ENCODE results near the gene NECTIN1.
A peak's percentile ranks its signal among the peaks of the same experiment; 100 is the strongest.

The NECTIN1 gene

DNA sequence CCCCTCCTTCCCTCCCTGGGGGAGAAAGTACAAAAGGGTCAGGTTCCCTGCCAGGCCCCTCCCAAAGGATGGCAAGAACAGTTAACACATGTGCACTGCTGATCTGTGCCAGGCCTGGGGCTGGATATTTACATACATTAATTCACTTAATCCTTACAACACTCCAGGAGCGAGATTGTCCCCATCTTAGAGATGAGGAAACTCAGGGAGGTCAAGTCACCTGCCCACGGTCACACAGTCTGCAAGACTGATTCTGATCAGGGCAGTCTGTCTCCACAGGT lies 36.5 kb downstream of the NECTIN1 start:
- no peak for DNase-seq (ENCODE audit: low read depth in 2 of 2)

DNA sequence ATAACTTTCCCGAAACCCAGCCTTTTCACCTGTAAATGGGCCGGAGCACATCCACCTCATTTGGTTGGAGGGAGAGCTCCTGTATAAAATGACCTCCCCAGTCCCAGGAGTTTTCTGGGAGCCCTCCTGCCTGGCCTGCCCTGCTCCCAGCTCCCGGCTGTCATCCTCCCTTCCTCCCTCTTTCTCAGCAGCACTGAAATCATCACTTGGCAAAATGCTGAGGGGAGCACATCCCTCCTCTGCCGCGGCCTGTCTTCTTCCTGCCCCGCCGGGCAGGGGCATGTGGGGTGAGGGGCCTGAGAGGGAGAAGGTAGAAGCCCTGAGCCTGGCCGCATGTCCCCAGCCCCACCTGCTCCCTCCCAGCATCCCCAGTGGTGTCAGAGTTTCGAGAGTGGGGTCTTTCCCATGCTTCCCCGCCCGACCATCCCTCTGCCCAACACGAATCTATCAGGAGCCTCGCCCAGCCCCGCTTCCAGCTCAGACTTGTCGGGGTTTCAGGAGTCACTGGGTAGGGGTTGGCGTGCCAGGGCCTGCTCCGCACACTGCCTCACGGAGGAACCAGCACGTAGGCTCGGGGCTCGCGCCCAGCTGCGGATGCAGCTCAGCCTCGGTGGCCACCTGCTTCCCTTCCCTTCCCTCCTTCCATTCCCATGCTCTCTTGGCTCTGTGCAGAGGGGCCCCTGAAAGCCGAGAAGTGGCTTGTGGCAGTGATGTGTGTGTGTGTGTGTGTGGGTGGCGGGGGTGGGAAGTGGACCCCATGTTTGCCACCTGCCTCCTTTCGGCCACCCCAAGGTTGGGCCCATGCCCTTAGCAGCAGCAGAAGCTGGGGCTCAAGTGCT lies 37.1 kb downstream of the NECTIN1 start:
- DNase-seq (ENCODE audit: low read depth in 2 of 2): no peak

DNA sequence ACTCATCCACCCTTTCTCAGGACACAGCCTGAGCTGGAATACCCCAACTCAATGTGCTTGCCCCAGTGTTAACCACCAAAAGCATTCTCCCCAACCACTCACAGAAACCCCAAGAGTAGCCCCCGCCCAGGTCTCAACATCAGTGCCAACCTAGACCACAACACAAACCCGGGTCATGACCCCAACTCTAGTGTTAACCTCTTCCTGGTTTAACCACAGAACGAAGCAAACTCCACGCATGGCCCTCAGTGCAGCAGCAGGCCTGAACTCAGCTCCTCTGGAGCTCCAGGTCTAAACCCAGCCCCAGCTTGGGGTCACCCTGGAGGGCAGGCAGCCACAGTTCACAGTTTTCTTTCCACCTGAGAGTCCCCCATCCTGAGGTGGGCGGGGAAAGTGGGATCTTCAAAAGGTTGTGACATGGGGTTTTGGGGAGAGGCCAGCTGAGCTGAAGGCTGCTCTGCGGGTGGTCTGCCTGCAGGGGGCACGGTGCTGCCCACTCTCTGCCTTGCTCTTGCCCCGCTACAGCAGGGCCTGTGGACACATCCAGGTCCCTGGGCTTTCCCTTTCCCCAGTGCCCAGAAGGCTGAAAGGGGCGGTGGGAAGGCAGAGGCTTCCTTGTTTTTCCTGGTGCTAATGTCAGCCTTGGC lies 37.9 kb downstream of the NECTIN1 start:
- DNase-seq (ENCODE audit: low read depth in 2 of 2): no peak

DNA sequence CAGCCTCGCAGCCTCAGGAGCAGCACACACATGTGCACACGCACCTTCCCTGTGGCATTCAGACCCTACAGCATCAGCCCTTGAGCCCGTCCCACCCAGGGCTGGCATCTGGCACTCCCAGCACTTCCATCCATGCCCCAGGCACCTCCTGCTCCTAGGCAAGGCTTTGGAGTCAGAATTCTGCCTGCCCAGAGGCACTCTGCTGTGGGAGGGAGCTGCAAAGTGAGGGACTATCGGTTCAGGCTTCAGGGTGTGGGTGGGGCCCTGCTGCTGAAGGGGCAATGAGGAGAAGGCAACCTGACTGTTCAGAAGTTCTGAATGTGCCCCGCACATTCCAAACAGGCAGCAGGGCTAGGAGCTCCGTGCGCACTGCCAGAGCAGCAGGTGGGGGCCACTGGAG lies 39.7 kb downstream of the NECTIN1 start:
- DNase-seq (ENCODE audit: low read depth in 2 of 2): no peak

DNA sequence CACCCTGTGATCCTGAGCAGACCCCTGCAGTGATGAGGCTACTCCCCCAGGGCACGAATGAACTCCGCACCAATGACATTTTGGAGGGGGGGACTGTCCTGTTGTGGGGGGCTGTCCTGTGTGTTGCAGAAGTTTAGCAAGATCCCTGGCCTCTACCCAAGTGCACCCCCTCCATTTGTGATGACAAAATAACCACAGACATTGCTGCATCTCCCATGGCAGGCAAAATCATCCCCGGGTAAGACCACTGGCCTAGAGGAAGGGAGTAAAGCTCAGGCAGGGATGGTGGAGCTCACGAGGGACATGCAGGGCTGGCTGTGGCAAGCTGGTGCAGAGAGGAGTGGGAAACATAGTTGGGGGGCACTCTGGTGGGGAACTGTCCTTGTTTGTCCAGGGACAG lies 40.6 kb downstream of the NECTIN1 start:
- no peak for DNase-seq (ENCODE audit: low read depth in 2 of 2)

DNA sequence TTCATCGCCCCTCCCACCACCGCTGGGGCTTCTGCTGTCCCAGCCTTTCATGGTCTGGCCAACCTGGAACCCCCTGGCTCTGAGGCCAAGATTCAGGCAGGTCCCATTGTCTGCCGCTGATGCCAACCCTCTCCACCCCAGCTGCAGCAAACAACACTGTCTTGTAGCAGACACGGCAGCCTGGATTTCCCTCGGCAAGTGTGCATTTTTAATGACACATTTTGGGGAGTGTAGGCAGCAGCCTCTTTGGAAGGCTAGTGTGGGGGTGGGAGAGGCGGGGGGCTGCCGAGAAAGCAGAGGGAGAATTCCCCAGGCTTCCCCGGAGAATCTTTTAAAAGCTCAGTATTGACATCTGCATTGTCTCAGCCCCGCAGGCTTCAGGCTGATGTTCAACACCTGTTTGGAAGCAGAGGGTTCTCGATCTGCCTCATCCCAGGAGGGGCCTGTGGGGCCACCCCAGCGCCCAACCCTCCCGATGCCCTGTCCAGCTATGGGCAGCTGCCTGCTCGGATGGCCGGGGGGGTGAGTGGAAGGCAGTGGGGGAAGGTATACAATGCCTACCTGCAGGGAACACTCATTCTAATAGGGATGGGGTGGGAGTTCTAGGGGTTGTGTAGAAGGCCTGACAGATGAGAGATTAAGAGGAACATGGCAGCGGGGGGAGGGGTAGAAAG lies 41.5 kb downstream of the NECTIN1 start:
- DNase-seq (ENCODE audit: low read depth in 2 of 2): no peak

DNA sequence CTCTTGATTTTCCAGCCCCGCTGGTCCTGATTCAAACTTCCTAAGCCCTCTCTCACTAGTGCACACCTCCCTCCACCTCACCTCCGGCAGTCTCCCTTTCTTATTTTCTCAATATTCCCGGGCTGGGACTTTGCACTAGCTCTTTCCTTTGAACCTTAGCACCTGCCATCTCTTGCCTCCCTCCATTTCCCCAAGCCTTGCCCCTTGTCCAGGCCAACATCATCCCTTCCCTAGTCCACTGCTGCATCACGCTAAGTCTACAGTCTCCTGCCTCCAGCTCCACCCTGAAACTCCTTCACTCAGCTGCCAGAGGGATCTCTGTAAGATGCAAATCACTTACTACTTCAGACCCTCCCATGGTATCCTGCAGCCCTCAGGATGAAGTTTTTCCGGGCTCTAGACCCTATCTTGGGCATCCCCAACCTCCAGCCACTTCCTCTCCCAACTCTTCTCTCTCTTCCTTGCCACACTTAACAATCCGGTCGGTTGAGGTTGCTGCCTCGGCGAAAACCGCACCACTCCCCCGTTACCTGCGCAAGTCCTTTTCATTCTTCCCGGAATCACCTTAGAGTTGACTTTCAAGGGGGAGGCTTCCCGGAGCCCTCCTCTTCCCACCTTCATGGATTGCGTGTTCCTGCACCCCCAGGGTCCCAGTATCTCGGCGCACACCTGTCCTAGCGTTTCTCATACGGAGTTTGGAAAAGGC lies 42.7 kb downstream of the NECTIN1 start:
- no peak for DNase-seq (ENCODE audit: low read depth in 2 of 2)

DNA sequence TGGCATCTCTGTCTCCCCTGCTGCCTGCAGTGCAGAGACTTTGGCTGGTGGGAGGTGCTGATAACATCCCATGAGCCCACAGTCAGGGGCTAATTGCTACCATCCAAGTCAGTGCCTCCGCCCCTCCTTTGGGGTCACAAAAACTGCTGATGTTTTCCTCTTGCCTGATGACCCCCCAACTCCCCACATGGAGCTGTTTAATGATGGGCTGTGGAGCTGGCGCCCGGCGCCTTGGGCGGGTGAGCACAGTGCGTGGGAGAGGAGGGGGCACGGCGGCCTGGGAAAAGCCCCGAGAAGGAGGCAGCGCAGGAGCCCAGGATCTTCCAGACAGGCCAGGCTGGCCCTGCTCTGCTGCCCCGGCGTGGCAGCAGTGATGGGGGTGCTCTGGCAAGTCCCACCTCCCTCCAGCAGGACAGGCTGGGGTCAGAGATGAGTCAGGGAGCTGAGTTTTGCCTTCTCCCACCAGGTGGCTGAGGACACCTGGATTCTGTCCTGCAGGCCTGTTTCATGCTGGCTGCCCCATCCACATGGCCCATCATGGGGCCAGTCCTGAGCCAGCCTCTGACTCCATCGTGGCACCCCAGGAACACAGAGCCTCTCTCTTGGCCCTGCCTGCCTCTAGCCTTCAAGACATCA lies 43.8 kb downstream of the NECTIN1 start:
- DNase-seq (ENCODE audit: low read depth in 2 of 2): no peak

DNA sequence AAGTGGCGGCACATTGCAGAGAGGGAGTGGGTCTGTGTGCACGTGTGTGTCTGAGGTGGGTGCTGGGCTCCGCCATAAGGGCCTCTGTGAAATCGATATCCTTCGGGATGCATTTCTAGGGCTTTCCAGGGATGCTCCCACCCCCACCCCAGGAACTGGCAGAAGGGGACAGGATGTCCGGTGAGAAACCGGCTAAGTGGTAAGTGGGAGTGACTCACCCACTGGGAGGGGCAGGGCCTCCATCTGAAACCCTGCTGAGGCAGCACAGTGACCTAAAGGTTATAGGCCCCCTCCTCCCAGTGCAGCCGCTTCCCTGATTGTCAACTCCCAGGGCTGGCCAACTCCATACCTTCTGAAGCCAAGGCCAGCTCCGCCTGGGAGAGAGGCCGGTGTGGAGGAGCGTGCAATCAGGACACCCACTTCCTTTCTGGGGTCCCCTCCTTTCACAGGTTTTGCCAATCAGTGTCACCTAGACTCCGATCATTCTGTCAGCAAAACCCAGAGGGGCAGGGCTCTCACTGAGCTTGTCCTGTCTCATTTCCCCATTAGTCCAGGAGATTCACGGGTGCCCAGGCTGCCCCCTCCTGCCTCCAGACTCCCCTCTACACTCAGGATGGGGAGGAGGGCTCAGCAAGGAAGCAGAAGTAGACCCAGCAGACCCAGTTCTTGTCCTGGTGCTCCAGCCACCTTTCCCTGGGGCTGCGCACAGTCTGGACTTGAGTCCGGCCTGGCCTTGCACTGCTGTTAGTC lies 44.5 kb downstream of the NECTIN1 start:
- no peak for DNase-seq (ENCODE audit: low read depth in 2 of 2)

DNA sequence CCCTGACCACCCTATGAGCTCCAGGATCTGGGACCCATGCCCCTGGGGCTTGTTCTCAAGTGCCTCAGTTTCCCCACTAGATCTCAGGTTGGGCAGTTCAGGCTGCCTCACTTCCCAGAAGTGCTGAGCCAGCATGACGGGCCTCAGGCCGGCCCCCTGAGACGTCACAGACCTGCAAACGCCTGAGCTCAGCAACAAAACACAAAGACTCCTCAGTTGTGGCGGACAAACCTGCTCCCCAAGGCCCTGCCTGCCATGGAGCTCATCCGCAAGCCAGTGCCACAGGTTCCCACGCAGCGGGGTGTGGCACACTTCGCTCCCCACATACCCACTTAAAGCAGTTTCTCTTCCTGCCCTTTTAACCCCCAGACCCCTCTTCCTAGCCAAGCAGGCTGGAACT lies 45.2 kb downstream of the NECTIN1 start:
- DNase-seq (ENCODE audit: low read depth in 2 of 2): no peak

DNA sequence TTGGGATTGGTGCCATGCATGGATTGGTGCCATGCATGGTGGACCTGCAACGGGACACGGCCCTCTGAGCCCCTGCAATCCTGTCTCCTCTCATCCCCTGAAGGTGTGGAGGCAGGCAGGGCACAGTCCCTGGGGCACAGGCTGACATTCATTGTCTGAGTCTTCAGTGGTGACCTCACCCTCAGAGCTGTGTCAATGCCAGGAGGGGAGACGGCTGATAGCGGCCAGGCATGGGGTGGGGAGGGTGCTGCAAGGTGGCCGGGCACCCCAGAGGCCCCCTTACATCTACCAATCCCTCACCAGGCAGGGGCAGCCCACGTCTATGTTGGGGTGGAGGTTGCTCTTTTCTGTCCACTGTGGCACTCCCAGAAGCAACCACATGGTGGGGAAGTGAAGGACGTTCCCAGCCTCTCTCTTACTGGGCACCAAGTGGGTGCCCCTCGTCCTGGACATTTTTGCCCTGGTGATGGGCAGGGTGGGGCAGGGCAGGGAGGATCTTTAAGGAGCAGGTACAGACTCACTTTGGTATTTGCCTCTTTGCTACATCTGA lies 47.6 kb downstream of the NECTIN1 start:
- no peak for DNase-seq (ENCODE audit: low read depth in 2 of 2)

DNA sequence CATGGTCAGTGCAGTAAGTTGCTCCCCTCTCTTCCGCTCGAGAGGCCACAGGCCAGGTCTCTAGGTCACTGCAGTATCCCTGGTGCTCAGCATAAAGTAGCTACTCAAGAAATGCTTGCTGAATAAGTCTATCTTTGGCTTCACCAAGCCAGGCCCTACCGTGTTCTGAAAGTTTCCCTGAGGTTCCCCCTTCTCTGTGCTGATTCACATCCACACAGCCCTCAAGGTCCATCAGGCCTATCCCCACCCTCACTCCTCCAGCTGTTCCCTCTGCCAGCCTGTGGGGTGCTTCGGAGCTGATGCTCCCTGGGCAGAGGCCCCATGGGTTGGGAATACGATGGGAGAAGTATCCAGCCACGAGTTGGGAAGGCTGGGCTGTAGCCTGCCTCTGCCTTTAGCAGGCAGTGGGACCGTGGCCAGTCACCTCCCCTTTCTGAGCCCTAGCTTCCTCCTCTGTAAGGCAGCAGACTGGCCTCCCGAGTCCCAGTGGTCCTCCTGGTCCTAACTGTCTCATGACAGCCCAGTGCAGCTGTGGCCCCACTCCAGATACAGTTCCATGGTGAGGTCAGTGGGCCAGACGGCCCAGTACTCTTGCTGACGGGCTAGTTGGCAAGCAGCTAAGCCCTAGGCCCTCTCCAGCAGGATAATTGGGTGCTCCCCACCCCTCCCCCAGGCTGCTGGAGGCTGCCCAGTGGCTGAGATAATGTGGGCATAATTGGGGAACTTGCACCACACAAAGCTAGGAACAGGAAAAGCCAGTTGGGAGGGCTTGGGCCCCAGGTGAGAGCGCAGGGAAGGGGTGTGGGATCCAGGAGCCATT lies 48.2 kb downstream of the NECTIN1 start:
- no peak for DNase-seq (ENCODE audit: low read depth in 2 of 2)

DNA sequence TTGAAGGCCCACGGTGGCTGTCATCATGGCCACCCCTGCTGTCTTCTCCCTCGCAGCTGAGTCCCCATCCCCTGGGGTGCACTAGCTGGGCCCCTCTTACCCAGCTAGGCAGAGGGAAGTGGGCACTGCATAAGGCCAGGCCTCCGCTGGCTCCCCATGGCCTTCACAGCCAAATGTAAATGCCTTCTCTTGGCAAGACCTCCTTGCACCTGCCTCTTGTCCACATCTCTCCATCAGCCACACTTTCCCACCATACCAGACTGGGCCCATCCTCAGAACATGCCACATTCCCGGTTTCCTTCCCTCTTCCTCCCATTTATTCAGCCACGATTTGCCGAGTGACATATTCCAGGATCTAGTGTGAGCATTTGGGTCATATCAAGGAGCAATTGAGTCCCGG lies 49.7 kb downstream of the NECTIN1 start:
- no peak for DNase-seq (ENCODE audit: low read depth in 2 of 2)

DNA sequence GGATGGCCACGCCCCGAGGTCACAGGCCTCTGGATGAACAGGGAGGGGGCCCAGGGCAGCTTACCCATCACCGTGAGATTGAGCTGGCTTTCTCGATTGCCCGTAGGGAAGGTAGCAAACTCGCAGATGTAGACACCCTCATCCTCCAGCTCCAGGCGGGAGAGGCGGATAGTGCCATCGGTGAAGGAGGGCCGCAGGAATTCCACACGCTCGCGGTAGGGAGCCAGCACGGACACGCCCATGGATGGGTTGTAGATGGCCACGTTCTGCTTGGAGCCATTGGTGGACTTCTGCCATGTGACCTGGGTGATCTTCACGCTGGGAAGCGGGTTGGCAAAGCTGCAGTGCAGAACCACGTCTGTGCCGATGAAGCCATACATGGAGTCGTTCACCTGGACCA lies 50.6 kb downstream of the NECTIN1 start:
- DNase-seq (ENCODE audit: low read depth in 2 of 2): no peak

DNA sequence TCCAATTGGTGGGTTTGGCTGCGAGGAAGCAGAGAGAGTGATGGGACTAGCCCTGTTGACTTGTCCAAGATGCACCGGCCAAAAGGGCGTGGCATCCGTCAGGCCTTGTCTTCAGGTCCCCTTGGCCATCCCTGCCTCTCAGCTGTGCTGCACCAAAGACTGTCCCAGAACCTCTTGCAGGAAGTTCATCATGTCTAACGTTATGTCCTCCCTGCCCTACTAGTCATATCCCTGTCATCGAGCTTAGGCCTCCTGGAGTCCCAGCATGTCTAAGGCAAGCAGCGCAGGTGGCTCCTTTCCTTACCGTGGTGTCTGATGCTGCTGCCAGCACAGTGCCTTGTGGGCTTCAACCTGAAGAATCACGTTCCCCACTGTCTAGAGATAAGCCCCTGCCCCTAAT lies 51.2 kb downstream of the NECTIN1 start:
- no peak for DNase-seq (ENCODE audit: low read depth in 2 of 2)

DNA sequence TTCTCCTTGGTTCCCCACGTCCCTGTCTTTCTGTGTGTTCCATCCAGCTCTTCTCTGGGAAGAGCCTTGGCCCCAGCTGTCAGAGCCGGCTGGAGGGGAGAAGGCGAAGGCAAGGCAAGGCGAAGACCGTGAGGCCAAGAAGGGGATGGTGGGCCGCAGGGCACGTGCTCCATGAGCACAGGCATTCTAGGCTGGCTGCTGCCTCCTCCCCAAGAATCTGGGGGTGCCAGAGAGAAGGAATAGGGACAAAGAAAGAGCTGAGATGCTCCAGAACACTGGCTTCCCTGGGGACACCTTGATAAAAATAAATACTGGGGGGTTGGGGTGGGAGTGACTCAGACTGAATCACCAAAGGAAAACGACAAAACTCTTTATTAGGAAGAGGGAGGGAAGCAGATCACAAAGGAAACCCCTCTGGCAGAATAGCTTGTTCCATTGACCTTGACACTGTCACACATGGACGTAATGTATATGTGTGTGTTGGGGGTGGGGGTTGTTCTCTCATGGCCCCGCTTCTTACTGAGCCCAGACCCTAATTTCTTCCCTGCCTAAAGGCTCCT lies 52.5 kb downstream of the NECTIN1 start:
- no peak for DNase-seq (ENCODE audit: low read depth in 2 of 2)

DNA sequence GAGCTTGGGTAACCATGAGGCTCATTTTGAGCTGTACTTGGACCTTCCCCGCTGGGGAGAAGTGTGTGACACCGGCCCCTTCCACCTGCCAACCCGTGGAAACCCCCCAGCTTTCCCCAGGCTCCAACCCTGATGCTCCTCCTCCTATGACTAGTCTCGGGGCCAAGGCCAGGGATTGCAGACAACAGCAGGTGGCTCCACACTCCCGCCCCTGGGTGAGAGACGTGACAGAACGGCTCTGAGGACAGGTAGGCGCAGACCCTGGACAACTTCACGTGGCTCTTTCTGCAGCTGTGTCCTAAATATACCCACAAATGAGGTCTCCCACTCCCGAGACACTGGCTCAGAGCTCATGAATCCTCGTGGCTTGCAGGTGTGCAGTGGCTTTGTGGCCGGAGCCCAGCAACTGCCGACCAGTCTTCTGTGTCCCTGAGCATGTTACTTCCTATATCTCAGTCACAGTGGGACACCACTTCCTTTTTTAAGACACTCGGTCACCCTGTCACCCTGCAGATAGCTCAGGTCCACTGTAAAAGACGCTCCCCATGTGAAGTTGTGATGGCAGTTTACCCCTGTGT lies 55.2 kb downstream of the NECTIN1 start:
- peak in 1 of 2 donors; percentile 29 for DNase-seq (ENCODE audit: low read depth in 2 of 2)

DNA sequence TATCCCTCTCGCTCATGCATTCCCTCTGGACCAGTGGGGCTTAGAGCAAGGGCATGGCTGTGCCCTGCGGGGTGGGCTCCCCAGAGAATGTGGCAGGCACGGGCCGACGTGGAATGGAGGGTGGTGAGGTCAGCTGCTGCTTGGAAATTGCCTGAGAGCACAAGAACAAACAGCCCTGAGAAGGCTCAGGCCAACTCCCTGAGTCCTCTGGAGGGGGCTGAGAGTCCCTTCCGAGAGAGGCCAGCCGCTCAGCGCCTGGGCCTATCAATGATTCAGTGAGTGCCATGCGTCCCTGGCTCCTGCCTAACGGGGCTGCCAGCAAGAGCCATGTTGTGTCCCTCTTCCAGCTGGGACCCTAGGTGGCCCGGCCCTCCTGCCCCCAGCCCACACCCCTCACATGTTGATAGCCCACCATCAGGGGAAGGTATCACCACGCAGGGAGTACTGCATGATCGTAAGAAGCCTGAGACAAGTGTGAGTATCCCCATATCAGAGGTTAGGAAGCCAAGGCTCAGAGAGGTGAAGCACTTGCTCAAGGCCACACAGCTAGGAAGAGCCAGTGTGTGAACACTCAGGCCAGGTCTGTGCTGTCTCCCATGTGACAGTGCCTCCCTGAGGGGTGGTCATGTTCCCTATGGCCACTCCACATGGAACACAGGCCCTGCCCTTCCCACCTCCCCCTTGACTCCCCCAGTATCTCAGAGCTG lies 55.8 kb downstream of the NECTIN1 start:
- no peak for DNase-seq (ENCODE audit: low read depth in 2 of 2)

DNA sequence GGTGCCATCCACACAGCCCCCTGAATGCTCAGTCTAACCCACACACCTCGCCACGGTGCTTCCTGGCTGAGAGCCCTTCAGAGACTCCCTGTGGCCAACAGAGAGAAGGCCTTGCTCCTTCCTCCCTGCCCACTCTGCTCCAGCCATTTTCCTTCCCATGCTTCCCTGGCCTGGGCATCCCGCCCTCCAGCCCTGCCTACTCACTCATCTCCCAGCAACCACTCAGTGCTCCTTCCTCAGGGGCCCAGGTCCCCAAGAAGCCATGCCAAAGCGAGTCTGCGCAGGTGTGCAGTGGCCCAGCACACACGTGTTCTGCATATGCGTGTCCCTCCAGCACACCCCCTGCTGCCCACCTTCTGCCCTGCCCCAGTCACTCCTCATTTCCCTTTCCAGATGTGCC lies 56.4 kb downstream of the NECTIN1 start:
- no peak for DNase-seq (ENCODE audit: low read depth in 2 of 2)
